ENCODE measurements around the gene DCK. TPM values are rescaled to one million over a fixed set of nuclear protein-coding genes. Genes with fewer than 3 reads are reported as not detected.
A peak's percentile ranks its signal among the peaks of the same experiment; 100 is the strongest.
"Not testable (repeated sequence)": the region's sequence is repeated elsewhere in the genome, so short reads cannot be mapped to it uniquely, and the experiment has no call there.

The DCK gene
- total RNA-seq, 1 donor from 2014 or later: 10.8 TPM

- peaks cover 3% of the 10 kb centered on the region for H3K27me3 Mint-ChIP-seq (ENCODE audit: unreplicated experiment)
- peaks cover 11% of the 10 kb centered on the region for H3K36me3 Mint-ChIP-seq (ENCODE audit: unreplicated experiment)
- no peak for DNase-seq
- no peaks in the 10 kb centered on the region for H3K4me1 Mint-ChIP-seq (ENCODE audit: low read depth, unreplicated experiment)
- H3K9me3 Mint-ChIP-seq (ENCODE audit: unreplicated experiment): no peaks in the 10 kb centered on the region
- no peak overlapping the region for H3K4me3 Mint-ChIP-seq (ENCODE audit: unreplicated experiment)
- no peak overlapping the region for H3K27ac Mint-ChIP-seq (ENCODE audit: unreplicated experiment)
- TF ChIP-seq CTCF (IDR thresholded peaks at IDR 0.05; ENCODE audit: partially characterized antibody, unreplicated experiment): no peak
These were observed 51.8 kb downstream of the DCK start for GRCh38 chr4:71045256-71045655.

GRCh38 chr4:71049395-71049794 lies 55.9 kb downstream of the DCK start:
- H3K27me3 Mint-ChIP-seq (ENCODE audit: unreplicated experiment): no peaks in the 10 kb centered on the region
- no peak overlapping the region for H3K4me3 Mint-ChIP-seq (ENCODE audit: unreplicated experiment)
- no peak for TF ChIP-seq CTCF (IDR thresholded peaks at IDR 0.05; ENCODE audit: partially characterized antibody, unreplicated experiment)
- no peaks in the 10 kb centered on the region for H3K36me3 Mint-ChIP-seq (ENCODE audit: unreplicated experiment)
- no peaks in the 10 kb centered on the region for H3K9me3 Mint-ChIP-seq (ENCODE audit: unreplicated experiment)
- no peak overlapping the region for H3K27ac Mint-ChIP-seq (ENCODE audit: unreplicated experiment)
- DNase-seq: no peak
- no peaks in the 10 kb centered on the region for H3K4me1 Mint-ChIP-seq (ENCODE audit: low read depth, unreplicated experiment)

DNA sequence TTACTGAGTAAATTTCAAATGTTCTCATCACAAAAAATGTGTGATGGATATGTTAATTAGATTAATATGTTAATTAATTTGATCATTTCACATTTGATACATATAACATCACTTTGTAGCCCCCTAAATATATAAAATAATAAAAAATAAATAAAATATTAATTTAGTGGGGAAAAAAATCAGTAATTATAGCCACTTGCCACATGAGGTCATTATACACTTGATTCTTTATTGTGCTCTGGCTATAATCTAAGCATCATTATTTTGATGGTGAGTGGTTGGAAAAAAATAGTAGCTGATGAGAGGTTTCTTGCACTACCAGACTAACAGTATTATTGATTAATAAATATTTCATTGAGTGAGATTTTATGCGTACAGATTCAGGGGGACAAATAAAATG lies 57.4 kb downstream of the DCK start:
- Mint-ChIP-seq H3K9me3 (ENCODE audit: unreplicated experiment) (no peaks in the 10 kb centered on the region), H3K4me1 (ENCODE audit: low read depth, unreplicated experiment) (no peaks in the 10 kb centered on the region), H3K27ac (ENCODE audit: unreplicated experiment) (no peak overlapping the region), H3K27me3 (ENCODE audit: unreplicated experiment) (no peaks in the 10 kb centered on the region), H3K36me3 (ENCODE audit: unreplicated experiment) (no peaks in the 10 kb centered on the region), H3K4me3 (ENCODE audit: unreplicated experiment) (no peak overlapping the region)
- TF ChIP-seq CTCF (IDR thresholded peaks at IDR 0.05; ENCODE audit: partially characterized antibody, unreplicated experiment): no peak
- no peak for DNase-seq

- Mint-ChIP-seq H3K27me3 (ENCODE audit: unreplicated experiment) (no peaks in the 10 kb centered on the region), H3K4me3 (ENCODE audit: unreplicated experiment) (no peak overlapping the region), H3K27ac (ENCODE audit: unreplicated experiment) (no peak overlapping the region), H3K4me1 (ENCODE audit: low read depth, unreplicated experiment) (no peaks in the 10 kb centered on the region), H3K36me3 (ENCODE audit: unreplicated experiment) (no peaks in the 10 kb centered on the region), H3K9me3 (ENCODE audit: unreplicated experiment) (no peaks in the 10 kb centered on the region)
- no peak for TF ChIP-seq CTCF (IDR thresholded peaks at IDR 0.05; ENCODE audit: partially characterized antibody, unreplicated experiment)
- DNase-seq: no peak
These were observed 58.6 kb downstream of the DCK start for GRCh38 chr4:71052034-71052433.

DNA sequence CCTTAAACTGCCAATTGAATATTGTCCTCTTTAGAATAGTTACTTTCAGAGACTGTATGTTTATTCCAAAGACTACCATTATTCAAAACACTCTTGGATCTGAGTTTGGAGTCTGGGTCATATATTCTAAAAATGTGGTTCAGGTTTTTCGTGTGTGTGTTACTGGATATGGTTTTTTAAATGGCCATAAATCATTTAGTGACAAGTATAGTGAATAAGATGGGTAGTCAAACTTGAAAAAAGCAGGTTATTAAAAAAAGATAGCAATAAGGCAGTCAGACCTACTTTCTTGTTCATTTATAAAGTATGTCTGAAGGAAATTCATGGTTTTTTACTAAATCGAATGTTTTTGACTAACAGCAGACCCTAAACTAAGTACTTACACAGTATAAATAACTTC lies 59.3 kb downstream of the DCK start:
- H3K27ac Mint-ChIP-seq (ENCODE audit: unreplicated experiment): no peak overlapping the region
- H3K9me3 Mint-ChIP-seq (ENCODE audit: unreplicated experiment): no peaks in the 10 kb centered on the region
- H3K4me3 Mint-ChIP-seq (ENCODE audit: unreplicated experiment): no peak overlapping the region
- no peak for DNase-seq
- no peaks in the 10 kb centered on the region for H3K36me3 Mint-ChIP-seq (ENCODE audit: unreplicated experiment)
- TF ChIP-seq CTCF (IDR thresholded peaks at IDR 0.05; ENCODE audit: partially characterized antibody, unreplicated experiment): no peak
- no peaks in the 10 kb centered on the region for H3K4me1 Mint-ChIP-seq (ENCODE audit: low read depth, unreplicated experiment)
- no peaks in the 10 kb centered on the region for H3K27me3 Mint-ChIP-seq (ENCODE audit: unreplicated experiment)

GRCh38 chr4:71053613-71054012 lies 60.2 kb downstream of the DCK start:
- not testable (repeated sequence) for H3K4me1 Mint-ChIP-seq (ENCODE audit: low read depth, unreplicated experiment); H3K27ac Mint-ChIP-seq (ENCODE audit: unreplicated experiment); H3K4me3 Mint-ChIP-seq (ENCODE audit: unreplicated experiment); DNase-seq; H3K9me3 Mint-ChIP-seq (ENCODE audit: unreplicated experiment); H3K27me3 Mint-ChIP-seq (ENCODE audit: unreplicated experiment); H3K36me3 Mint-ChIP-seq (ENCODE audit: unreplicated experiment)

DNA sequence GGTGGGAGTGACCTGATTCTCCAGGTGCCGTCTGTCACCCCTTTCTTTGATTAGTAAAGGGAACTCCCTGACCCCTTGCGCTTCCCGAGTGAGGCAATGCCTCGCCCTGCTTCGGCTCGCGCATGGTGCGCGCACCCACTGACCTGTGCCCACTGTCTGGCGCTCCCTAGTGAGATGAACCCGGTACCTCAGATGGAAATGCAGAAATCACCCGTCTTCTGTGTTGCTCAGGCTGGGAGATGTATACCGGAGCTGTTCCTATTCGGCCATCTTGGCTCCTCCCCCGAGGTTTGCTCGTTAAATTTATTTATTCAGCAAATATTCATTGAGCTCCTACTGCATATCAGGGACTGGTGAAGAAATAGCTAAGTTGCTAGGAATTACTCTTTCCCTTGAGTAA lies 66.1 kb downstream of the DCK start:
- H3K9me3 Mint-ChIP-seq (ENCODE audit: unreplicated experiment); H3K27me3 Mint-ChIP-seq (ENCODE audit: unreplicated experiment); H3K36me3 Mint-ChIP-seq (ENCODE audit: unreplicated experiment); H3K4me3 Mint-ChIP-seq (ENCODE audit: unreplicated experiment); H3K4me1 Mint-ChIP-seq (ENCODE audit: low read depth, unreplicated experiment); DNase-seq: not testable (repeated sequence)
- peak overlapping the region; percentile 70 for H3K27ac Mint-ChIP-seq (ENCODE audit: unreplicated experiment)
